ENCODE data around the gene UBA7.

UBA7 gene

DNA sequence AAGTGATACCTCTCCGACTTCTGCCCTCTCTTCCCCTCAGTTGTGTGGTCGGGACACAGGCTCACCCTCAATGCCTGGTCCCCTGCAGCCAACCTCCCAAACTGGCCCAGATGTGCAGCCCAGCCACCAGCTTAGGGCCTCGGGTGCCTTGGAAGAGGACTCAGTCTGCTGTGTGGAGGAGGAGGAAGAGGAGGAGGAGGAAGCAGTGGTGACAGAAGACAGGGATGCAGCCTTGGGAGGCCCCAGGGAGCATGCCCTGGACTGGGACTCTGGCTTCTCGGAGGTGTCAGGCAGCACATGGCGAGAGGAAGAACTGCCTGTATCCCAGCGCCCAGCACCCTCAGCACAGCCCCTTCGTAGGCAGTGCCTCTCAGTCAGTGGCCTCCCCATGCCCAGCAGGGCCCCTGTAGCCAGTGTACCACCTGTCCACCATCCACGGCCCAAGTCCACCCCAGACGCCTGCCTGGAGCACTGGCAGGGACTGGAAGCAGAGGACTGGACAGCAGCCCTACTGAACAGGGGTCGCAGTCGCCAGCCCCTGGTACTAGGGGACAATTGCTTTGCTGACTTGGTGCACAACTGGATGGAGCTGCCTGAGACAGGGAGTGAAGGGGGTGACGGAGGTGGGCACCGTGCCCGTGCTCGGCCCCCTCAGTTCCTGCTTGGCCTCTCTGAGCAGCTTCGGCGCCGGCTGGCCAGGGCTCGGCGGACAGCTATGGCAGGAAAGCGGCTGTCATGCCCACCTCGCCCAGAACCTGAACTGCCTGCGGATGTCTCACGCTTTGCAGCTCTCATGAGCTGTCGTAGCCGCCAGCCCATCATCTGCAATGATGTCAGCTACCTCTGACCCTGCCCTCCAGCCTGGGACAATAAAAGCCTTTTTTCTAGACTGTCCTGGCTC, 9.4 kb downstream of the UBA7 start:
- Histone ChIP-seq H3K4me2 (ENCODE audit: low read depth, low read length, poor library complexity, severe bottlenecking) (no peak overlapping the region), H3F3A (ENCODE audit: insufficient read depth) (no peaks in the 10 kb centered on the region), H3K36me3 (ENCODE audit: low read length) (no peaks in the 10 kb centered on the region), H3K27ac (ENCODE audit: low read depth, low read length) (no peak overlapping the region), H3K9me2 (replicated peaks; ENCODE audit: insufficient read depth, low read length) (no peaks in the 10 kb centered on the region), H3K4me3 (ENCODE audit: insufficient read depth, low read length, poor library complexity, severe bottlenecking) (no peak overlapping the region), H3K9ac (ENCODE audit: low read length) (no peak overlapping the region), H4K20me1 (ENCODE audit: low read depth, low read length) (no peaks in the 10 kb centered on the region), H2AFZ (ENCODE audit: low read depth, low read length, severe bottlenecking) (no peak overlapping the region), H3K79me2 (ENCODE audit: insufficient read depth, low read length) (no peaks in the 10 kb centered on the region), H3K9me3 (ENCODE audit: insufficient read depth, low read length) (no peaks in the 10 kb centered on the region), H3K27me3 (ENCODE audit: low read length) (no peaks in the 10 kb centered on the region)
- TF ChIP-seq, protein P1, sequence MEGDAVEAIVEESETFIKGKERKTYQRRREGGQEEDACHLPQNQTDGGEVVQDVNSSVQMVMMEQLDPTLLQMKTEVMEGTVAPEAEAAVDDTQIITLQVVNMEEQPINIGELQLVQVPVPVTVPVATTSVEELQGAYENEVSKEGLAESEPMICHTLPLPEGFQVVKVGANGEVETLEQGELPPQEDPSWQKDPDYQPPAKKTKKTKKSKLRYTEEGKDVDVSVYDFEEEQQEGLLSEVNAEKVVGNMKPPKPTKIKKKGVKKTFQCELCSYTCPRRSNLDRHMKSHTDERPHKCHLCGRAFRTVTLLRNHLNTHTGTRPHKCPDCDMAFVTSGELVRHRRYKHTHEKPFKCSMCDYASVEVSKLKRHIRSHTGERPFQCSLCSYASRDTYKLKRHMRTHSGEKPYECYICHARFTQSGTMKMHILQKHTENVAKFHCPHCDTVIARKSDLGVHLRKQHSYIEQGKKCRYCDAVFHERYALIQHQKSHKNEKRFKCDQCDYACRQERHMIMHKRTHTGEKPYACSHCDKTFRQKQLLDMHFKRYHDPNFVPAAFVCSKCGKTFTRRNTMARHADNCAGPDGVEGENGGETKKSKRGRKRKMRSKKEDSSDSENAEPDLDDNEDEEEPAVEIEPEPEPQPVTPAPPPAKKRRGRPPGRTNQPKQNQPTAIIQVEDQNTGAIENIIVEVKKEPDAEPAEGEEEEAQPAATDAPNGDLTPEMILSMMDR (IDR thresholded peaks at IDR 0.05; ENCODE audit: insufficient read depth, low read length, poor library complexity, severe bottlenecking) = no peak
- TF ChIP-seq EZH2phosphoT487 (conservative IDR thresholded peaks at IDR 0.05; ENCODE audit: low read length) = no peak

DNA sequence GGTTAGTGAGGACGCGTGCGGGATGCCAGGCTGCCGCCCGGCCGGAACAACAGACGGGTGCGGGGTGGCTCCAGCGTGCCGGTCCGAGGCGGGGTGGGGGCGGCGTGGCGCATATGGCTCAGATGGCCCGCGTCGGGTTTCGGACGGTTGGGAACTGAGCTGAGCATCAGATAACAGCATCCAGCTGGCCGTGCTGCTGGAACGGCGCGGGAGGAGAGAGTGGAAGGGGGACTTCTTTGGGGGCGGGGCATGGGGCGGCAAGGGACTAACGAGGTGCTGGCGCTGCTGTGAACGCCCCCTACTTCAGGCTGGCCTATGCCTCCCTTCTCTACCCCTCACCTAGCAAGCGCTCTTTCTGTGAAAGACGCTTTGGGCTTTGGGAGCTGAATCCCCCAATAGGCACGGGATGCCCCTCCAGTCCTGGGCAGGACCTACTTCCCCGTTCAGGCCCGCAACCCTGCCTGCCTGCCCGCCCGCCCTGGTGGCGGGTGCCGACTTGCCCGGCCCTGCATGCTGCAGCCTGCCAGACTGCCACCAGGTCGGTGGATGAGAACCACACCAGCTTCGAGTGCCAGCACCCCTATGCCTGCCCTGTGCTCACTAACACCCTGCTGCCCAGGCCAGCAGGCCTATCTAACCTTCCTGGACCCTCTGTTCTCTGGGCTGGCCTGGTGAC, 10.2 kb downstream of the UBA7 start:
- TF ChIP-seq, protein P1 (IDR thresholded peaks at IDR 0.05; ENCODE audit: insufficient read depth, low read length, poor library complexity, severe bottlenecking) = no peak
- TF ChIP-seq EZH2phosphoT487 (conservative IDR thresholded peaks at IDR 0.05; ENCODE audit: low read length) = no peak
- peak overlapping the region; percentile 67 for H3K9ac ChIP-seq (ENCODE audit: low read length)
- no peaks in the 10 kb centered on the region for H3F3A ChIP-seq (ENCODE audit: insufficient read depth)
- H3K4me2 ChIP-seq (ENCODE audit: low read depth, low read length, poor library complexity, severe bottlenecking) = peak overlapping the region; percentile 76
- H3K9me2 ChIP-seq (replicated peaks; ENCODE audit: insufficient read depth, low read length) = no peaks in the 10 kb centered on the region
- H3K27me3 ChIP-seq (ENCODE audit: low read length) = no peaks in the 10 kb centered on the region
- H3K79me2 ChIP-seq (ENCODE audit: insufficient read depth, low read length) = no peaks in the 10 kb centered on the region
- H3K27ac ChIP-seq (ENCODE audit: low read depth, low read length) = no peak overlapping the region
- H2AFZ ChIP-seq (ENCODE audit: low read depth, low read length, severe bottlenecking) = peak overlapping the region; percentile 91
- H4K20me1 ChIP-seq (ENCODE audit: low read depth, low read length) = no peaks in the 10 kb centered on the region
- no peaks in the 10 kb centered on the region for H3K36me3 ChIP-seq (ENCODE audit: low read length)
- H3K4me3 ChIP-seq (ENCODE audit: insufficient read depth, low read length, poor library complexity, severe bottlenecking) = peak overlapping the region; percentile 80
- no peaks in the 10 kb centered on the region for H3K9me3 ChIP-seq (ENCODE audit: insufficient read depth, low read length)

DNA sequence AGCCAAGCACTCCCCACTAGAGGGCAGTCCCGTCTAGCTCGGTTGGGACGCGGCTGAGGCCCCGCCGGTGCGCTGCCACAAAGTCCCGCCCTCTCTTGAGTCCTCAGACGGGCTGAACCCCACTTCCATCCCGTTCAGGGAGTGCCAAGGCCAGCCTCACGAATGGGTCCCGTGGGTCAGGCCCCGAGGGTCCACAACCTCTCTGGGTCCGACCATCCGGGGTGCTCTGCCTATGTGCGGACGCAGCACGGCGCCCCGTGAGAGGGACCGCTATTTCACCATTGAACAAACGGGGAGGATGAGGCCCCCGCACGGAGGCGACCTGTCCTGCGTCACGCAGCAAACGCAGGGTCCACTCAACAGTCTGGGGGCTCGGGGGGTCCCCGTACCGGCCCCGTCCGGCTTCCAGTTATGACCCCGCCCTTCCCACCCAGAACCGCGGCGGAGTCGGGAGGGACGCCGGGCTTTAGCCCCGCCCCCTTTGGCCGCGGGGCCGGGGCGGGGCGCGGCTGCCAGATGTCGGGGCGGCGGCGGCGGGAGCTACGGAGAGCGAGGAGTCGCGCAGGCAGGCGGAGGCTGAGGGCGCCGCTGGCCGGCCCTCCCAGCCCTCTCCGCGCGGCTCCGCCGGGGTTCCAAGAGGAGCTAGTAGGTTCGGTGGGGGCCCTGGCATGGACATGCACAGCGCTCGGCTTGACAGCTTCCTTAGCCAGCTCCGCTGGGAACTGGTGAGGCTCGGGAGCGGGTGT, 10.9 kb downstream of the UBA7 start, which contains the start of gene INKA1:
TSS of gene INKA1 (plus strand) at position 543 of the 746 bp plus-strand sequence. CDS start at position 675, 132 bp downstream.
- H3K27ac ChIP-seq (ENCODE audit: low read depth, low read length) = no peak within 1 kb of the TSS
- peak within 1 kb of the TSS; percentile 76 for H3K4me2 ChIP-seq (ENCODE audit: low read depth, low read length, poor library complexity, severe bottlenecking)

More for the DNA sequence above, 10.9 kb downstream of the UBA7 start, which contains the start of gene INKA1:
- Histone ChIP-seq H3K27me3 (ENCODE audit: low read length) (no peaks in the 10 kb centered on the region), H3K36me3 (ENCODE audit: low read length) (no peaks in the 10 kb centered on the region), H3K4me3 (ENCODE audit: insufficient read depth, low read length, poor library complexity, severe bottlenecking) (peak within 1 kb of the TSS; percentile 80), H3K9me2 (replicated peaks; ENCODE audit: insufficient read depth, low read length) (no peaks in the 10 kb centered on the region), H4K20me1 (ENCODE audit: low read depth, low read length) (no peaks in the 10 kb centered on the region), H3F3A (ENCODE audit: insufficient read depth) (no peaks in the 10 kb centered on the region), H3K9me3 (ENCODE audit: insufficient read depth, low read length) (no peaks in the 10 kb centered on the region), H2AFZ (ENCODE audit: low read depth, low read length, severe bottlenecking) (peak within 1 kb of the TSS; percentile 91), H3K9ac (ENCODE audit: low read length) (peak within 1 kb of the TSS; percentile 67), H3K79me2 (ENCODE audit: insufficient read depth, low read length) (no peaks in the 10 kb centered on the region)
- TF ChIP-seq, protein P1 (IDR thresholded peaks at IDR 0.05; ENCODE audit: insufficient read depth, low read length, poor library complexity, severe bottlenecking) = peak; percentile 92
- TF ChIP-seq EZH2phosphoT487 (conservative IDR thresholded peaks at IDR 0.05; ENCODE audit: low read length) = no peak

Data from SU-DHL-6 (cell line).